GM12878 (cell line): Measurements from ENCODE around the gene HDAC9. TPM values are rescaled to one million over a fixed set of nuclear protein-coding genes. Genes with fewer than 3 reads are reported as not detected.

Experiments
- ATAC-seq: fragments of 200-7000 bp; cut with Tn5 transposase; 3 replicates; pipeline ENCODE4 v1.9.1; 2020; ENCODE audit warnings: mild to moderate bottlenecking, moderate library complexity
- BruUV-seq: library from RNA; stranded (reverse); fragments of 400-500 nt; replicated peaks from 2 replicates; lab custom pipeline; 2021; lab: Mats Ljungman, UMichigan
- CTCF ChIA-PET: fragments of 300-600 bp; sonication (Branson Sonifier 250); formaldehyde crosslinking; extraction: SDS; loops from one replicate; lab custom pipeline; 2021; ENCODE audit warnings: inconsistent platforms; lab: Yijun Ruan, JAX
- POLR2A ChIA-PET: fragments of 350-600 bp; formaldehyde crosslinking; extraction: SDS; loops from one replicate; lab custom pipeline; 2021; ENCODE audit warnings: inconsistent platforms; lab: Charles Lee
- RAD21 ChIA-PET: fragments of 300-600 bp; sonication (Branson Sonifier 250); formaldehyde crosslinking; loops from one replicate; lab custom pipeline; 2023; ENCODE audit warnings: antibody characterized with exemption; ENCODE audit not compliant: unreplicated experiment; lab: Charles Lee
- SMC1A ChIA-PET: fragments of 300-600 bp; sonication (Branson Sonifier 250); formaldehyde crosslinking; loops from one replicate; lab custom pipeline; 2023; ENCODE audit not compliant: unreplicated experiment, uncharacterized antibody; lab: Charles Lee
- DNase-seq: peaks from one replicate; pipeline ENCODE4 v3.0.0-alpha.2; 2011; ENCODE audit warnings: low read depth, low spot score
- FAIRE-seq: peaks from 3 replicates; lab custom pipeline; 2011; peaks lifted over from hg19 to GRCh38; lab: Jason Lieb, UNC
- H2AFZ ChIP-seq: 2 replicates; pipeline ENCODE4 v1.6.0; 2011; ENCODE audit warnings: low read depth, low read length, control low read depth; ENCODE audit not compliant: control insufficient read depth
- H3K27ac ChIP-seq: 2 replicates; pipeline ENCODE4 v1.5.1; 2011; ENCODE audit warnings: control low read depth; ENCODE audit not compliant: control insufficient read depth, insufficient read depth
- H3K27me3 ChIP-seq, 2 experiments: replicated peaks in 1 of 2; 2 replicates each; pipeline versions ENCODE4 v1.6.0 to v1.6.1; 2011; ENCODE audit warnings: low read length in 1 of 2; ENCODE audit not compliant: control insufficient read depth in 2 of 2, insufficient read depth in 2 of 2
- H3K36me3 ChIP-seq, 2 experiments: 2 replicates each; pipeline ENCODE4 v1.5.1; 2011; ENCODE audit warnings: low read length in 1 of 2; ENCODE audit not compliant: control insufficient read depth in 2 of 2, insufficient read depth in 2 of 2
- H3K4me1 ChIP-seq: 2 replicates; pipeline ENCODE4 v1.6.1; 2011; ENCODE audit warnings: mild to moderate bottlenecking, low read length, moderate library complexity, mixed read lengths; ENCODE audit not compliant: control insufficient read depth, insufficient read depth
- H3K4me2 ChIP-seq: 2 replicates; pipeline ENCODE4 v1.6.0; 2011; ENCODE audit warnings: control low read depth; ENCODE audit not compliant: control insufficient read depth, insufficient read depth
- H3K4me3 ChIP-seq: fragments of 200-600 bp; sonication (generic); 2 replicates; pipeline ENCODE4 v1.5.1; 2016
- H3K79me2 ChIP-seq: 2 replicates; pipeline ENCODE4 v1.6.0; 2011; ENCODE audit warnings: low read length; ENCODE audit not compliant: control insufficient read depth, insufficient read depth
- H3K9ac ChIP-seq: 2 replicates; pipeline ENCODE4 v1.8.0; 2011; ENCODE audit warnings: low read length, control low read depth, mixed read lengths; ENCODE audit not compliant: control insufficient read depth, insufficient read depth
- H3K9me3 ChIP-seq: replicated peaks from 3 replicates; pipeline ENCODE4 v1.5.1; 2011; ENCODE audit warnings: mild to moderate bottlenecking, low read length; ENCODE audit not compliant: control insufficient read depth, insufficient read depth
- H4K20me1 ChIP-seq: 2 replicates; pipeline ENCODE4 v1.6.0; 2011; ENCODE audit not compliant: control insufficient read depth, insufficient read depth
- BCL11A ChIP-seq: IDR thresholded peaks from 2 replicates; pipeline ENCODE4 v1.6.1; 2011; ENCODE audit warnings: low read depth, low read length
- BRCA1 ChIP-seq: IDR thresholded peaks from 2 replicates; pipeline ENCODE4 v1.6.1; 2011; ENCODE audit warnings: low read depth, low read length, improper control_type of control experiment
- CHD1 ChIP-seq: IDR thresholded peaks from 2 replicates; pipeline ENCODE4 v1.6.1; 2012; ENCODE audit warnings: low read depth, low read length, improper control_type of control experiment
- CREM ChIP-seq: IDR thresholded peaks from 2 replicates; pipeline ENCODE4 v1.6.1; 2014; ENCODE audit warnings: antibody characterized with exemption, low read depth
- KLF5 ChIP-seq: fragments of 450-650 bp; IDR thresholded peaks from 2 replicates; pipeline ENCODE4 v1.6.1; 2014; ENCODE audit warnings: mild to moderate bottlenecking; ENCODE audit not compliant: partially characterized antibody
- MTA2 ChIP-seq: fragments of 450-650 bp; IDR thresholded peaks from 2 replicates; pipeline ENCODE4 v1.6.1; 2016; ENCODE audit warnings: low read depth, mild to moderate bottlenecking, moderate library complexity
- NFYA ChIP-seq: IDR thresholded peaks from 2 replicates; pipeline ENCODE4 v1.6.1; 2011; ENCODE audit warnings: low read depth, mild to moderate bottlenecking, low read length, improper control_type of control experiment, borderline replicate concordance
- RBBP5 ChIP-seq: fragments of 200-600 bp; sonication (generic); conservative IDR thresholded peaks from 2 replicates; pipeline ENCODE4 v1.6.1; 2016
- RCOR1 ChIP-seq: conservative IDR thresholded peaks from 2 replicates; pipeline ENCODE4 v1.6.1; 2012; ENCODE audit warnings: low read depth, low read length, improper control_type of control experiment
- RFX5 ChIP-seq: IDR thresholded peaks from 2 replicates; pipeline ENCODE4 v1.6.1; 2011; ENCODE audit warnings: low read depth, low read length, improper control_type of control experiment
- SPI1 ChIP-seq: IDR thresholded peaks from 2 replicates; pipeline ENCODE4 v1.6.1; 2011; ENCODE audit warnings: low read depth, mild to moderate bottlenecking, low read length, moderate library complexity, borderline replicate concordance; ENCODE audit not compliant: insufficient read depth
- ZBED1 ChIP-seq: IDR thresholded peaks from 2 replicates; pipeline ENCODE4 v1.6.1; 2016; ENCODE audit warnings: borderline replicate concordance
- ZNF207 ChIP-seq: fragments of 450-650 bp; IDR thresholded peaks from 2 replicates; pipeline ENCODE4 v1.6.1; 2014; ENCODE audit warnings: antibody characterized with exemption, mild to moderate bottlenecking, borderline replicate concordance
- ZNF24 ChIP-seq: fragments of 450-650 bp; IDR thresholded peaks from 2 replicates; pipeline ENCODE4 v1.6.1; 2017; ENCODE audit warnings: antibody characterized with exemption, mild to moderate bottlenecking
- ZNF384 ChIP-seq: IDR thresholded peaks from 2 replicates; pipeline ENCODE4 v1.6.1; 2012; ENCODE audit warnings: low read depth, mild to moderate bottlenecking, low read length, improper control_type of control experiment, borderline replicate concordance
- WGBS: methylation state at CpG from one replicate; pipeline ENCODE4 v1.1.6; 2016; ENCODE audit warnings: low lambda C conversion rate; ENCODE audit not compliant: insufficient replicate concordance, insufficient coverage; ENCODE audit errors: missing lambda C conversion rate; 5-methylcytosine and 5-hydroxymethylcytosine counted together
- in situ Hi-C: fragments of 300-500 bp; cut with MboI; formaldehyde crosslinking; loops from 9 replicates; pipeline ENCODE4 v1.14.3; 2018; ENCODE audit warnings: mixed read lengths
- intact Hi-C: fragments of 100-400 bp; cut with micrococcal nuclease; formaldehyde crosslinking; loops from one replicate; pipeline ENCODE4 v1.14.2; 2022; ENCODE audit not compliant: unreplicated experiment
- polyA plus RNA-seq, 11 experiments: library from polyadenylated mRNA; depleted of rRNA in 4 of 11; unstranded in 6 of 11; stranded (reverse) in 5 of 11; fragments of >200 nt; fragmentation: Nextera tagmentation in 4 of 11; fragmentation: Illumina TruSeq in 1 of 11; extraction: Ambion mirVana in 4 of 11; extraction: Trizol in 1 of 11; gene quantifications; 1 replicate in 1 of 11; 2 replicates in 10 of 11; pipeline versions ENCODE4 v1.2.1 to v1.2.3, GENCODE V29; 2011 to 2016; ENCODE audit warnings: inconsistent platforms in 2 of 11, missing spikeins in 2 of 11, low read depth in 1 of 11
- total RNA-seq, 4 experiments: library from RNA; depleted of rRNA in 3 of 4; stranded (reverse); fragments of >200 nt in 3 of 4; fragmentation: Illumina TruSeq in 1 of 4; extraction: Trizol in 1 of 4; gene quantifications; 2 replicates each; pipeline versions ENCODE4 v1.2.1 to v1.2.3, GENCODE V29; 2013 to 2021
- TF ChIP-seq, protein P1 (sequence below): IDR thresholded peaks from 2 replicates; pipeline ENCODE4 v1.6.1; 2012; ENCODE audit warnings: low read depth, low read length, improper control_type of control experiment
- TF ChIP-seq, protein P2 (sequence below): fragments of 450-650 bp; IDR thresholded peaks from 2 replicates; pipeline ENCODE4 v1.6.1; 2017; ENCODE audit warnings: mild to moderate bottlenecking, moderate library complexity
- TF ChIP-seq, protein P3 (sequence below): IDR thresholded peaks from 2 replicates; pipeline ENCODE4 v1.6.1; 2012; ENCODE audit warnings: mild to moderate bottlenecking, low read depth, low read length

Gene HDAC9
- total and polyA plus RNA-seq, 10 of the 15 experiments (the other 5 are each of a cell fraction or from before 2014, with no cell fraction given), result 0.73 to 12.8 (median 0.92) TPM

DNA sequence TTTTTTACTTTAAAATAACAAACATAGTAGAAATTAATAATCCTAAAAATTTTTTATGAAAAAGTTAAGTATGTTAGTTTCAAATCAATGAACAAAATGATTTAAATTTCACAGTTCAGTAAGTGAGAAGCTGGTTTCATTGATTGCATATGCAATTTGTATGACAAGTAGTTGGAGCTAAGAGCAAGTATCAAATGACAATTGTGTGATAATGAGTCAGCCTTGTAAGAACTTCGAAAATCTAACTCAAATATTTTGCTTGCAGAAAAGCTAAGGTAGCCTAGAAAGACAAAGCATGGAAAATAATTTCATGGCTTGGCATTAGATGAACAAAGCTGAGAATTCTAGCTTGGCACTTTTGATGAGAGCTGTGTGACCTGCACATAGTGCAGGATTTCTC, 111.5 kb downstream of the HDAC9 start:
- H3K4me2 ChIP-seq, result no peak overlapping the region
- H4K20me1 ChIP-seq, result no peaks in the 10 kb centered on the region
- no TSS peak for BruUV-seq
- no peaks in the 10 kb centered on the region for H3K27me3 ChIP-seq
- DNase-seq (no peak), ATAC-seq (no peak), FAIRE-seq (no peak)
- H3K4me1 ChIP-seq, result no peaks in the 10 kb centered on the region
- H3K9ac ChIP-seq, result no peak overlapping the region
- ChIA-PET RAD21 (no interaction called here), POLR2A (no interaction called here), CTCF (interaction anchor here (1.0 kb wide), 1 partner anchor 255 kb away, joined by 3 read pairs; no protein-coding TSS in a partner anchor), SMC1A (interaction anchor here (0.9 to 1.2 kb wide), 2 partner anchors 17 to 132 kb away, joined by 3 read pairs; no protein-coding TSS in a partner anchor)
- no peaks in the 10 kb centered on the region for H3K79me2 ChIP-seq
- no peaks in the 10 kb centered on the region for H3K36me3 ChIP-seq
- no peak overlapping the region for H3K4me3 ChIP-seq
- intact Hi-C loops, result no loop called here
- no peak overlapping the region for H2AFZ ChIP-seq
- in situ Hi-C loops, result no loop called here
- 68% methylated on average over 1 of the region's 1 CpG for WGBS
- H3K9me3 ChIP-seq, result no peaks in the 10 kb centered on the region; the same call in 2 of the 3 replicates
- no peak overlapping the region for H3K27ac ChIP-seq
- TF ChIP-seq KLF5 (no peak), BRCA1 (no peak), SPI1 (no peak), BCL11A (no peak), ZBED1 (no peak), CHD1 (no peak), NFYA (no peak), RCOR1 (no peak), ZNF207 (no peak), ZNF24 (no peak), ZNF384 (no peak), CREM (no peak), MTA2 (no peak), RFX5 (no peak), RBBP5 (no peak)
- TF ChIP-seq, protein P1, sequence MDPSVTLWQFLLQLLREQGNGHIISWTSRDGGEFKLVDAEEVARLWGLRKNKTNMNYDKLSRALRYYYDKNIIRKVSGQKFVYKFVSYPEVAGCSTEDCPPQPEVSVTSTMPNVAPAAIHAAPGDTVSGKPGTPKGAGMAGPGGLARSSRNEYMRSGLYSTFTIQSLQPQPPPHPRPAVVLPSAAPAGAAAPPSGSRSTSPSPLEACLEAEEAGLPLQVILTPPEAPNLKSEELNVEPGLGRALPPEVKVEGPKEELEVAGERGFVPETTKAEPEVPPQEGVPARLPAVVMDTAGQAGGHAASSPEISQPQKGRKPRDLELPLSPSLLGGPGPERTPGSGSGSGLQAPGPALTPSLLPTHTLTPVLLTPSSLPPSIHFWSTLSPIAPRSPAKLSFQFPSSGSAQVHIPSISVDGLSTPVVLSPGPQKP, result no peak
- TF ChIP-seq, protein P2, sequence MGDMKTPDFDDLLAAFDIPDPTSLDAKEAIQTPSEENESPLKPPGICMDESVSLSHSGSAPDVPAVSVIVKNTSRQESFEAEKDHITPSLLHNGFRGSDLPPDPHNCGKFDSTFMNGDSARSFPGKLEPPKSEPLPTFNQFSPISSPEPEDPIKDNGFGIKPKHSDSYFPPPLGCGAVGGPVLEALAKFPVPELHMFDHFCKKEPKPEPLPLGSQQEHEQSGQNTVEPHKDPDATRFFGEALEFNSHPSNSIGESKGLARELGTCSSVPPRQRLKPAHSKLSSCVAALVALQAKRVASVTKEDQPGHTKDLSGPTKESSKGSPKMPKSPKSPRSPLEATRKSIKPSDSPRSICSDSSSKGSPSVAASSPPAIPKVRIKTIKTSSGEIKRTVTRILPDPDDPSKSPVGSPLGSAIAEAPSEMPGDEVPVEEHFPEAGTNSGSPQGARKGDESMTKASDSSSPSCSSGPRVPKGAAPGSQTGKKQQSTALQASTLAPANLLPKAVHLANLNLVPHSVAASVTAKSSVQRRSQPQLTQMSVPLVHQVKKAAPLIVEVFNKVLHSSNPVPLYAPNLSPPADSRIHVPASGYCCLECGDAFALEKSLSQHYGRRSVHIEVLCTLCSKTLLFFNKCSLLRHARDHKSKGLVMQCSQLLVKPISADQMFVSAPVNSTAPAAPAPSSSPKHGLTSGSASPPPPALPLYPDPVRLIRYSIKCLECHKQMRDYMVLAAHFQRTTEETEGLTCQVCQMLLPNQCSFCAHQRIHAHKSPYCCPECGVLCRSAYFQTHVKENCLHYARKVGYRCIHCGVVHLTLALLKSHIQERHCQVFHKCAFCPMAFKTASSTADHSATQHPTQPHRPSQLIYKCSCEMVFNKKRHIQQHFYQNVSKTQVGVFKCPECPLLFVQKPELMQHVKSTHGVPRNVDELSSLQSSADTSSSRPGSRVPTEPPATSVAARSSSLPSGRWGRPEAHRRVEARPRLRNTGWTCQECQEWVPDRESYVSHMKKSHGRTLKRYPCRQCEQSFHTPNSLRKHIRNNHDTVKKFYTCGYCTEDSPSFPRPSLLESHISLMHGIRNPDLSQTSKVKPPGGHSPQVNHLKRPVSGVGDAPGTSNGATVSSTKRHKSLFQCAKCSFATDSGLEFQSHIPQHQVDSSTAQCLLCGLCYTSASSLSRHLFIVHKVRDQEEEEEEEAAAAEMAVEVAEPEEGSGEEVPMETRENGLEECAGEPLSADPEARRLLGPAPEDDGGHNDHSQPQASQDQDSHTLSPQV, result no peak
- TF ChIP-seq, protein P3, sequence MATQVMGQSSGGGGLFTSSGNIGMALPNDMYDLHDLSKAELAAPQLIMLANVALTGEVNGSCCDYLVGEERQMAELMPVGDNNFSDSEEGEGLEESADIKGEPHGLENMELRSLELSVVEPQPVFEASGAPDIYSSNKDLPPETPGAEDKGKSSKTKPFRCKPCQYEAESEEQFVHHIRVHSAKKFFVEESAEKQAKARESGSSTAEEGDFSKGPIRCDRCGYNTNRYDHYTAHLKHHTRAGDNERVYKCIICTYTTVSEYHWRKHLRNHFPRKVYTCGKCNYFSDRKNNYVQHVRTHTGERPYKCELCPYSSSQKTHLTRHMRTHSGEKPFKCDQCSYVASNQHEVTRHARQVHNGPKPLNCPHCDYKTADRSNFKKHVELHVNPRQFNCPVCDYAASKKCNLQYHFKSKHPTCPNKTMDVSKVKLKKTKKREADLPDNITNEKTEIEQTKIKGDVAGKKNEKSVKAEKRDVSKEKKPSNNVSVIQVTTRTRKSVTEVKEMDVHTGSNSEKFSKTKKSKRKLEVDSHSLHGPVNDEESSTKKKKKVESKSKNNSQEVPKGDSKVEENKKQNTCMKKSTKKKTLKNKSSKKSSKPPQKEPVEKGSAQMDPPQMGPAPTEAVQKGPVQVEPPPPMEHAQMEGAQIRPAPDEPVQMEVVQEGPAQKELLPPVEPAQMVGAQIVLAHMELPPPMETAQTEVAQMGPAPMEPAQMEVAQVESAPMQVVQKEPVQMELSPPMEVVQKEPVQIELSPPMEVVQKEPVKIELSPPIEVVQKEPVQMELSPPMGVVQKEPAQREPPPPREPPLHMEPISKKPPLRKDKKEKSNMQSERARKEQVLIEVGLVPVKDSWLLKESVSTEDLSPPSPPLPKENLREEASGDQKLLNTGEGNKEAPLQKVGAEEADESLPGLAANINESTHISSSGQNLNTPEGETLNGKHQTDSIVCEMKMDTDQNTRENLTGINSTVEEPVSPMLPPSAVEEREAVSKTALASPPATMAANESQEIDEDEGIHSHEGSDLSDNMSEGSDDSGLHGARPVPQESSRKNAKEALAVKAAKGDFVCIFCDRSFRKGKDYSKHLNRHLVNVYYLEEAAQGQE, result no peak
